ENCODE data around the gene LRRC4.

GRCh38 chr7:128059143-128059988, 28.1 kb upstream of the LRRC4 start:
- TF ChIP-seq GATA2 (IDR thresholded peaks at IDR 0.05; ENCODE audit: low read depth, low read length) (no peak), GATA3 (IDR thresholded peaks at IDR 0.05; ENCODE audit: low read depth, low read length) (no peak)
